ENCODE measurements around the gene ZNF536.

DNA sequence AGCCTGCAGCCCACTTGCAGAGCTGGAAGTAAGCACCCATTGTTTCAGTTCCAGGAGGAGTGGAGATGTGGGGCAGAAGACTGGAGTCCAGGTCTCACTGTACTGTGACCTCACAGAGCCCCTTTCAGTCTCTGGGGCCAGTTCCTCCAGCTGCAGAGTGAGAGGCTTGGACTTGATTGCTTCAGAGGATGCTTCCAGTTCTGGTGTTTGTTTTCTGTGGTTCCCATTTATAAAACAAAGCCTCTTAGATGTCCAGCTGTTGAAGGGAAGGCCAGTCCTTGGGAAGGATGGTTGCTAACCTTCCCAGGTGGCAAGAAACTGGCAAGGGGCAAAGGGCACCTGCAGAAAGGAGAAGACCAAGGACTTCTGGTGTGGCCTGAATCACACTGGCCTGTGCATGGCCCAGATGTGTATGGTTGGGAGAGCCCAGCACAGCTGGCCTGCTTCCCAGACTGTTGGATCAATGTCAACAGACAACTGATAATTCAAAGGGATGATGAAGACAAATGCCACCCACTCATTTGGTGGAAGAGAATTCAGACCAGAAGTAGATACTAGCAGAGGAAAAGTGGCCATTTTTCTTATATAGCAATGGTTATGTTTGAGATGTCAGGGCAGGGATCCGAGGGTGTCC is 218.5 kb downstream of the ZNF536 start:
- TF ChIP-seq EZH2 (IDR thresholded peaks at IDR 0.05; ENCODE audit: low read depth), result no peak
- TF ChIP-seq, protein P1, sequence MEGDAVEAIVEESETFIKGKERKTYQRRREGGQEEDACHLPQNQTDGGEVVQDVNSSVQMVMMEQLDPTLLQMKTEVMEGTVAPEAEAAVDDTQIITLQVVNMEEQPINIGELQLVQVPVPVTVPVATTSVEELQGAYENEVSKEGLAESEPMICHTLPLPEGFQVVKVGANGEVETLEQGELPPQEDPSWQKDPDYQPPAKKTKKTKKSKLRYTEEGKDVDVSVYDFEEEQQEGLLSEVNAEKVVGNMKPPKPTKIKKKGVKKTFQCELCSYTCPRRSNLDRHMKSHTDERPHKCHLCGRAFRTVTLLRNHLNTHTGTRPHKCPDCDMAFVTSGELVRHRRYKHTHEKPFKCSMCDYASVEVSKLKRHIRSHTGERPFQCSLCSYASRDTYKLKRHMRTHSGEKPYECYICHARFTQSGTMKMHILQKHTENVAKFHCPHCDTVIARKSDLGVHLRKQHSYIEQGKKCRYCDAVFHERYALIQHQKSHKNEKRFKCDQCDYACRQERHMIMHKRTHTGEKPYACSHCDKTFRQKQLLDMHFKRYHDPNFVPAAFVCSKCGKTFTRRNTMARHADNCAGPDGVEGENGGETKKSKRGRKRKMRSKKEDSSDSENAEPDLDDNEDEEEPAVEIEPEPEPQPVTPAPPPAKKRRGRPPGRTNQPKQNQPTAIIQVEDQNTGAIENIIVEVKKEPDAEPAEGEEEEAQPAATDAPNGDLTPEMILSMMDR (conservative IDR thresholded peaks at IDR 0.05), result no peak
